IPS-18a (cell line): ENCODE measurements around the gene GTF2A2.
"Not testable (repeated sequence)": the region's sequence is repeated elsewhere in the genome, so short reads cannot be mapped to it uniquely, and the experiment has no call there.

Source experiments
- H3K27ac ChIP-seq: one replicate; pipeline ENCODE4 v1.5.1; 2013; ENCODE audit warnings: low read length
- H3K27me3 ChIP-seq: one replicate; pipeline ENCODE4 v1.6.1; 2013; ENCODE audit warnings: mild to moderate bottlenecking, low read length; ENCODE audit not compliant: control insufficient read depth, insufficient read depth
- H3K36me3 ChIP-seq: one replicate; pipeline ENCODE4 v1.6.1; 2013; ENCODE audit warnings: low read depth, low read length; ENCODE audit not compliant: control insufficient read depth
- H3K4me1 ChIP-seq: one replicate; pipeline ENCODE4 v1.6.1; 2013; ENCODE audit warnings: low read depth, low read length; ENCODE audit not compliant: control insufficient read depth
- H3K4me3 ChIP-seq: one replicate; pipeline ENCODE4 v1.5.1; 2013; ENCODE audit warnings: low read length
- H3K9ac ChIP-seq: one replicate; pipeline ENCODE4 v1.6.1; 2013; ENCODE audit warnings: mild to moderate bottlenecking, low read length, moderate library complexity
- H3K9me3 ChIP-seq: one replicate; pipeline ENCODE4 v1.6.1; 2013; ENCODE audit warnings: low read depth, low read length; ENCODE audit not compliant: control insufficient read depth

The GTF2A2 gene

GRCh38 chr15:59656897-59657634, at the start of gene GTF2A2:
Gene GTF2A2 (minus strand): TSS chr15:59657515. CDS start chr15:59652277, 5,238 bp downstream.
- Histone ChIP-seq H3K27me3 (no peaks in the 10 kb centered on the region), H3K4me1 (peaks cover 7% of the 10 kb centered on the region), H3K4me3 (peak within 1 kb of the TSS; percentile 92), H3K27ac (peak within 1 kb of the TSS; percentile 46), H3K9ac (peak within 1 kb of the TSS; percentile 90), H3K9me3 (no peaks in the 10 kb centered on the region), H3K36me3 (peaks cover 34% of the 10 kb centered on the region)

GRCh38 chr15:59703979-59704796, 46.9 kb upstream of the GTF2A2 start:
- H3K36me3 ChIP-seq: no peaks in the 10 kb centered on the region
- H3K9me3 ChIP-seq: no peaks in the 10 kb centered on the region
- H3K27ac ChIP-seq: no peak overlapping the region
- no peak overlapping the region for H3K4me3 ChIP-seq
- no peaks in the 10 kb centered on the region for H3K4me1 ChIP-seq
- no peaks in the 10 kb centered on the region for H3K27me3 ChIP-seq
- no peak overlapping the region for H3K9ac ChIP-seq

GRCh38 chr15:59702351-59702750, 45.0 kb upstream of the GTF2A2 start:
- H3K4me3 ChIP-seq: no peak overlapping the region

GRCh38 chr15:59701880-59702279, 44.6 kb upstream of the GTF2A2 start:
- Histone ChIP-seq H3K9ac (no peak overlapping the region), H3K4me3 (no peak overlapping the region), H3K9me3 (no peaks in the 10 kb centered on the region), H3K27ac (no peak overlapping the region), H3K4me1 (no peaks in the 10 kb centered on the region), H3K27me3 (no peaks in the 10 kb centered on the region), H3K36me3 (no peaks in the 10 kb centered on the region)

More at GRCh38 chr15:59702351-59702750, 45.0 kb upstream of the GTF2A2 start:
- no peaks in the 10 kb centered on the region for H3K36me3 ChIP-seq
- H3K27ac ChIP-seq: no peak overlapping the region
- no peaks in the 10 kb centered on the region for H3K9me3 ChIP-seq
- H3K27me3 ChIP-seq: no peaks in the 10 kb centered on the region
- no peak overlapping the region for H3K9ac ChIP-seq
- H3K4me1 ChIP-seq: no peaks in the 10 kb centered on the region

DNA sequence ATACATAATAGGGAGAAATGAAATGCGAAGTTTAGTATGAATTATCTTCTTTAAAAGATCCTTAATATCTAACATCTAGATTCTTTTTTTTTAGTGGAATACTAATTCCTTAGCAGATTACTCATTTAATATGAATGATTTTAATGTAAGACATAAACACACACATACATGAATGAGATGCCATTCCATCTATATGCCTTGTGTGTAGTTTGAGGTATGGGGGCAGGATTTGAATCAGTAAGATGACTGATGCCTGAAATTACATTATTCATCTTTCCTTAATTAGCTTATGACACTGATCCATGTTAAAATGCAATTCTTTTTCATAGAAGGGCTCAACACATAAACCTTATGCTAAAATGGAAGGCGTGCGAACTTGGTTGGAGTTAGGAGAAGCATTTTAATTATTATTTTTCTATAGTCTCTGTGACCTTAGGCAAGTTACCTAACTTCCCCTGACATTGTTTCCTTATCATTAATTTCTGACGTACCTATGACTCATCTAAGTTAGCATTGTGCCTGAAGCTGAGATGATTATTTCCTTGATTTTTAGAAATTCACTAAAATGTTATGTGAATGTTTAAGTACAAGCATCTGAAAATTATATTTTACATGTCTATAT, 42.6 kb upstream of the GTF2A2 start:
- no peaks in the 10 kb centered on the region for H3K4me1 ChIP-seq
- no peak overlapping the region for H3K27ac ChIP-seq
- H3K4me3 ChIP-seq: no peak overlapping the region
- H3K36me3 ChIP-seq: no peaks in the 10 kb centered on the region
- no peaks in the 10 kb centered on the region for H3K27me3 ChIP-seq
- no peak overlapping the region for H3K9ac ChIP-seq
- H3K9me3 ChIP-seq: no peaks in the 10 kb centered on the region

DNA sequence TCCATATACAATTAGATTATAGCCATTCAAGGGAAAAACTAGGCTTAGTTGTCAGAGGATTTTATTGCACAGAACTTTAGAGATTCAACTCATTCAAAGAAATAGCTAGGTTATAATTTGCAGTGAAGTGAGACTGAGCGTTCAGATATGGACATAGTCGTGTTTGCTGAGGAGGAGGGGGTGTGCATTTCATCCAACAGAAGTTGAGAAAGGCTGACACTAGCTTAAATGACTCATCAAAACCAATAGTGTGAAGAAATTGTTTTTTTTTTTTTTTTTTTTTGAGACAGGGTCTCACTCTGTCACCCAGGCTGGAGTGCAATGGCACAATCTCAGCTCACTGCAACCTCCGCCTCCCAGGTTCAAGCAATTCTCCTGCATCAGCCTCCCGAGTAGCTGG, 40.8 kb upstream of the GTF2A2 start:
- H3K4me1 ChIP-seq, H3K36me3 ChIP-seq, H3K27me3 ChIP-seq, H3K4me3 ChIP-seq, H3K27ac ChIP-seq, H3K9ac ChIP-seq, H3K9me3 ChIP-seq: not testable (repeated sequence)

- Histone ChIP-seq H3K36me3 (no peaks in the 10 kb centered on the region), H3K27me3 (peaks cover under 1% of the 10 kb centered on the region), H3K4me3 (no peak overlapping the region), H3K9me3 (no peaks in the 10 kb centered on the region), H3K4me1 (no peaks in the 10 kb centered on the region), H3K9ac (no peak overlapping the region), H3K27ac (no peak overlapping the region)
Observed at GRCh38 chr15:59696332-59696731, 39.0 kb upstream of the GTF2A2 start.

GRCh38 chr15:59694779-59695178, 37.5 kb upstream of the GTF2A2 start:
- no peaks in the 10 kb centered on the region for H3K9me3 ChIP-seq
- H3K27ac ChIP-seq: no peak overlapping the region
- H3K27me3 ChIP-seq: peaks cover 12% of the 10 kb centered on the region
- H3K9ac ChIP-seq: no peak overlapping the region
- no peak overlapping the region for H3K4me3 ChIP-seq
- H3K36me3 ChIP-seq: no peaks in the 10 kb centered on the region
- no peaks in the 10 kb centered on the region for H3K4me1 ChIP-seq

DNA sequence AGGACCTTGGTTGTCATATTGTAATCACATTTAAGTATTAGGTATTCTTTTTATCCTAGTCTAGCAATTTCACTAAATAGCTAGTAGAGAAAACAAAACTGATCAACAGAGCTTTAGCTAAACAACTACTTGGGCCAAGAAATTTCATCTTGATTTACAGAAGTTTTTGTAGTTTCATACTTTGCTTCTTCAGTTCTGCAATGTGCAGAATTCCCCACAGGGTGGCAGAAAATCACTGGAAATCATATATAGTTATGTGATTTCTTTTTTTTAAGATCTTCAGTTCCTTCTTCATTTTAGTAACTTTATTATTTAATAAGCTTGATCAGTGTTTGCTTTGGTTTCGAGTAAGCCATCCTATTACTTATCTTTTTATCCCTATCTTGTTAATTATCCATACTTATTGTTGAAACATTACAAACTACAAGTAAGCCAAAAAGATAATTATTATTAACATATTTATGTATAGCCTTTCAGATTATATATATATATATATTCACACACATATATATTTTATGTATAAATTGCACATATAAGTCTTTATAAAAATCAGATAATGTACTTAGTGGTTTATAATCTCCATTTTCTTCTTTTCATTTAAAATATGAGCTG, 34.0 kb upstream of the GTF2A2 start:
- Histone ChIP-seq H3K9ac (no peak overlapping the region), H3K4me1 (no peaks in the 10 kb centered on the region), H3K4me3 (no peak overlapping the region), H3K27ac (no peak overlapping the region), H3K27me3 (peaks cover 12% of the 10 kb centered on the region), H3K9me3 (no peaks in the 10 kb centered on the region), H3K36me3 (no peaks in the 10 kb centered on the region)

DNA sequence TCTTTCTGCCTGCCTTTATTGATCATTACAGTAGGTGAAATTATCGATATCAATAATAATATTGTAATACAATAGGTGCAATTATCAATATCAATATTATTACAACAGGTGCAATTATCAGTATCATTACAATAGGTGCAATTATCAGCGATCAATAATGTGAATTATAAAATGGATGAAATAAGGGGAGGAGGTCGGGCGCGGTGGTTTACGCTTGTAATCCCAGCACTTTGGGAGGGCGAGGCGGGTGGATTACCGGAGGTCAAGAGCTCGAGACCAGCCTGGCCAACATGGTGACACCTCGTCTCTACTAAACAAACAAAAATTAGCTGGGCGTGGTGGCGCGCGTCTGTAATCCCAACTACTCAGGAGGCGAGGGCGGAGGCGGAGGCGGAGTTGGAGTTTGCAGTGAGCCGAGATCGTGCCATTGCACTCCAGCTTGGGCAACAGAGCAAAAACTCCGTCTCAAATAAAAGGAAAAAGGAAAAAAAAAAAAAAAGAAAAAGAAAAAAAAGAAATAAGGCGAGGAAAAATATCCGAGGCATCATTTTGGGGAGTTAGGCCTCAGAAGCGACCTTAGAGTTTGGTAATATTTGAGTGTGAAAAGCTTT, 32.4 kb upstream of the GTF2A2 start:
- Histone ChIP-seq H3K4me3 (peak overlapping the region; percentile 83), H3K27ac (no peak overlapping the region), H3K36me3 (no peaks in the 10 kb centered on the region), H3K9ac (peak overlapping the region; percentile 53), H3K9me3 (no peaks in the 10 kb centered on the region), H3K4me1 (no peaks in the 10 kb centered on the region), H3K27me3 (peaks cover 12% of the 10 kb centered on the region)
